ENCODE data around the gene KIF1A. TPM values are rescaled to one million over a fixed set of nuclear protein-coding genes. Genes with fewer than 3 reads are reported as not detected.

Gene KIF1A
- total and polyA plus RNA-seq, 10 of the 15 experiments (the other 5 are each of a cell fraction or from before 2014, with no cell fraction given): 0.04 to 0.95 (median 0.06) TPM; not detected in 5

DNA sequence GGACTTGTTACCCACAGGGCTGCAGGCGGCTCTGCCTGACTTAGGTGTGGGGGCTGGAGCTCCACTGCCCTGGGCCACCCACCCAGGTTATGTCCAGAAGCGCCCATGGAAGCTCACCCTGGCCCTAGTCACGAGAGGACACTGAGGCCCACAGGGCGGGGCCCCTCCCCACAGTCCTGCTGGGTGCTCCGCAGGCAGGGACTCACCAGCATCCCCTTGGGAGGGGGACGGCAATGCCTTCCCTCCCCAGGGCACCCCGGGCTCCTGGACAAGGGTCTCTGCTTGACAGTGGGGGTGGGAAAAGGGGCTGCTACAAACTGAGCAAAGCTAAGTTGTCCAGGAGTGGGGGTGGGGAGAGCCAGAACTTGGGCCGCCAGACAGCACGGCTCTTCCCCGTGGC, 67.8 kb downstream of the KIF1A start (continued):
- TF ChIP-seq YBX1 (IDR thresholded peaks at IDR 0.05) (no peak), FOS (IDR thresholded peaks at IDR 0.05; ENCODE audit: borderline replicate concordance, extremely low read depth, insufficient read length) (no peak)

- ATAC-seq: no peak
- POLR2A ChIA-PET: no interaction called here
Measured at GRCh38 chr2:240750409-240750808, 69.6 kb downstream of the KIF1A start.

GRCh38 chr2:240749516-240749915, 70.5 kb downstream of the KIF1A start:
- no peak overlapping the region for H3K4me3 ChIP-seq
- H3K36me3 ChIP-seq (ENCODE audit: control insufficient read depth in 2 of 2, insufficient read depth in 2 of 2, low read length in 1 of 2): no peaks in the 10 kb centered on the region
- H3K4me1 ChIP-seq (ENCODE audit: control insufficient read depth, insufficient read depth, low read length): no peaks in the 10 kb centered on the region
- peaks cover 0 to 3% of the 10 kb centered on the region in 2 experiments; a peak in 3 of 4 replicates for H3K27me3 ChIP-seq (replicated peaks in 1 of 2; ENCODE audit: control insufficient read depth in 2 of 2, insufficient read depth in 2 of 2, low read length in 1 of 2)
- RAD21 ChIA-PET (ENCODE audit: unreplicated experiment): no interaction called here
- no peaks in the 10 kb centered on the region for H4K20me1 ChIP-seq (ENCODE audit: control insufficient read depth, insufficient read depth)
- H3K27ac ChIP-seq (ENCODE audit: control insufficient read depth, insufficient read depth): no peak overlapping the region
- no peaks in the 10 kb centered on the region for H3K79me2 ChIP-seq (ENCODE audit: control insufficient read depth, insufficient read depth, low read length)
- 26% methylated on average over 7 of the region's 7 CpGs for WGBS (ENCODE audit: insufficient coverage, insufficient replicate concordance, low lambda C conversion rate, missing lambda C conversion rate)
- in situ Hi-C loops (cut with MboI): no loop called here
- H3K9me3 ChIP-seq (replicated peaks; ENCODE audit: control insufficient read depth, insufficient read depth, low read length): no peaks in the 10 kb centered on the region
- DNase-seq (ENCODE audit: low read depth, low spot score) (no peak), FAIRE-seq (no peak), ATAC-seq (no peak)
- H3K4me2 ChIP-seq (ENCODE audit: control insufficient read depth, insufficient read depth): no peak overlapping the region
- SMC1A ChIA-PET (ENCODE audit: uncharacterized antibody, unreplicated experiment): no interaction called here
- POLR2A ChIA-PET: no interaction called here
- CTCF ChIA-PET: no interaction called here
- H3K9ac ChIP-seq (ENCODE audit: control insufficient read depth, insufficient read depth, low read length): no peak overlapping the region
- intact Hi-C loops (cut with micrococcal nuclease; ENCODE audit: unreplicated experiment): no loop called here
- H2AFZ ChIP-seq (ENCODE audit: control insufficient read depth, low read depth, low read length): no peak overlapping the region
- no TSS peak for BruUV-seq (replicated peaks)
- TF ChIP-seq EGR1 (IDR thresholded peaks at IDR 0.05; ENCODE audit: borderline replicate concordance in 1 of 2, low read depth in 2 of 2, low read length in 2 of 2): no peak
- no peak for TF ChIP-seq CHD1 (IDR thresholded peaks at IDR 0.05; ENCODE audit: low read depth, low read length)
- no peak for TF ChIP-seq IKZF2 (IDR thresholded peaks at IDR 0.05)
- TF ChIP-seq EP300 (IDR thresholded peaks at IDR 0.05; ENCODE audit: borderline replicate concordance in 1 of 2, control insufficient read depth in 1 of 2, low read depth in 2 of 2, low read length in 2 of 2): no peak
- no peak for TF ChIP-seq SMAD1 (IDR thresholded peaks at IDR 0.05; ENCODE audit: low read depth, partially characterized antibody)
- no peak for TF ChIP-seq PAX8 (IDR thresholded peaks at IDR 0.05)
- TF ChIP-seq, protein P1, sequence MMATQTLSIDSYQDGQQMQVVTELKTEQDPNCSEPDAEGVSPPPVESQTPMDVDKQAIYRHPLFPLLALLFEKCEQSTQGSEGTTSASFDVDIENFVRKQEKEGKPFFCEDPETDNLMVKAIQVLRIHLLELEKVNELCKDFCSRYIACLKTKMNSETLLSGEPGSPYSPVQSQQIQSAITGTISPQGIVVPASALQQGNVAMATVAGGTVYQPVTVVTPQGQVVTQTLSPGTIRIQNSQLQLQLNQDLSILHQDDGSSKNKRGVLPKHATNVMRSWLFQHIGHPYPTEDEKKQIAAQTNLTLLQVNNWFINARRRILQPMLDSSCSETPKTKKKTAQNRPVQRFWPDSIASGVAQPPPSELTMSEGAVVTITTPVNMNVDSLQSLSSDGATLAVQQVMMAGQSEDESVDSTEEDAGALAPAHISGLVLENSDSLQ (IDR thresholded peaks at IDR 0.05): no peak
- TF ChIP-seq TAF1 (IDR thresholded peaks at IDR 0.05; ENCODE audit: borderline replicate concordance, low read depth, low read length): no peak
- TF ChIP-seq, protein P2, sequence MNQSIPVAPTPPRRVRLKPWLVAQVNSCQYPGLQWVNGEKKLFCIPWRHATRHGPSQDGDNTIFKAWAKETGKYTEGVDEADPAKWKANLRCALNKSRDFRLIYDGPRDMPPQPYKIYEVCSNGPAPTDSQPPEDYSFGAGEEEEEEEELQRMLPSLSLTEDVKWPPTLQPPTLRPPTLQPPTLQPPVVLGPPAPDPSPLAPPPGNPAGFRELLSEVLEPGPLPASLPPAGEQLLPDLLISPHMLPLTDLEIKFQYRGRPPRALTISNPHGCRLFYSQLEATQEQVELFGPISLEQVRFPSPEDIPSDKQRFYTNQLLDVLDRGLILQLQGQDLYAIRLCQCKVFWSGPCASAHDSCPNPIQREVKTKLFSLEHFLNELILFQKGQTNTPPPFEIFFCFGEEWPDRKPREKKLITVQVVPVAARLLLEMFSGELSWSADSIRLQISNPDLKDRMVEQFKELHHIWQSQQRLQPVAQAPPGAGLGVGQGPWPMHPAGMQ (IDR thresholded peaks at IDR 0.05; ENCODE audit: borderline replicate concordance): no peak
- TF ChIP-seq GABPA (IDR thresholded peaks at IDR 0.05; ENCODE audit: low read depth): no peak
- no peak for TF ChIP-seq CREB1 (IDR thresholded peaks at IDR 0.05; ENCODE audit: low read depth)
- TF ChIP-seq RAD51 (IDR thresholded peaks at IDR 0.05): no peak
- no peak for TF ChIP-seq POU2F2 (IDR thresholded peaks at IDR 0.05; ENCODE audit: borderline replicate concordance, low read depth, low read length)

More at GRCh38 chr2:240750409-240750808, 69.6 kb downstream of the KIF1A start:
- Histone ChIP-seq H3K27ac (ENCODE audit: control insufficient read depth, insufficient read depth) (no peak overlapping the region), H3K27me3 (replicated peaks in 1 of 2; ENCODE audit: control insufficient read depth in 2 of 2, insufficient read depth in 2 of 2, low read length in 1 of 2) (peaks cover 0 to 3% of the 10 kb centered on the region in 2 experiments; a peak in 3 of 4 replicates), H3K79me2 (ENCODE audit: control insufficient read depth, insufficient read depth, low read length) (no peaks in the 10 kb centered on the region), H3K4me3 (no peak overlapping the region), H3K4me2 (ENCODE audit: control insufficient read depth, insufficient read depth) (no peak overlapping the region), H3K4me1 (ENCODE audit: control insufficient read depth, insufficient read depth, low read length) (no peaks in the 10 kb centered on the region), H2AFZ (ENCODE audit: control insufficient read depth, low read depth, low read length) (no peak overlapping the region), H3K36me3 (ENCODE audit: control insufficient read depth in 2 of 2, insufficient read depth in 2 of 2, low read length in 1 of 2) (no peaks in the 10 kb centered on the region), H4K20me1 (ENCODE audit: control insufficient read depth, insufficient read depth) (no peaks in the 10 kb centered on the region), H3K9me3 (replicated peaks; ENCODE audit: control insufficient read depth, insufficient read depth, low read length) (no peaks in the 10 kb centered on the region), H3K9ac (ENCODE audit: control insufficient read depth, insufficient read depth, low read length) (no peak overlapping the region)
- CTCF ChIA-PET: no interaction called here
- intact Hi-C loops (cut with micrococcal nuclease; ENCODE audit: unreplicated experiment): no loop called here
- in situ Hi-C loops (cut with MboI): no loop called here
- SMC1A ChIA-PET (ENCODE audit: uncharacterized antibody, unreplicated experiment): no interaction called here
- BruUV-seq (replicated peaks): no TSS peak
- FAIRE-seq: no peak
- TF ChIP-seq STAT3 (IDR thresholded peaks at IDR 0.05; ENCODE audit: low read depth, low read length): no peak
- DNase-seq (ENCODE audit: low read depth, low spot score): no peak
- RAD21 ChIA-PET (ENCODE audit: unreplicated experiment): no interaction called here
- WGBS (ENCODE audit: insufficient coverage, insufficient replicate concordance, low lambda C conversion rate, missing lambda C conversion rate): 45% methylated on average over 22 of the region's 22 CpGs
